Cardiac muscle cell (in vitro differentiated cells and primary cell): ENCODE data around the gene CELF5. TPM values are rescaled to one million over a fixed set of nuclear protein-coding genes. Genes with fewer than 3 reads are reported as not detected.

Source experiments
- DNase-seq, 2 donors: peaks; one replicate each; pipeline versions ENCODE4 v3.0.0 to v3.0.0-alpha.2; 2010 to 2017; ENCODE audit warnings: low read depth in 1 of 2, low spot score in 1 of 2
- H3K27ac ChIP-seq: fragments of 200-600 bp; sonication (generic); 2 replicates; pipeline ENCODE4 v1.5.1; 2016
- H3K27me3 ChIP-seq: fragments of 200-600 bp; sonication (generic); 2 replicates; pipeline ENCODE4 v1.6.0; 2016; ENCODE audit warnings: control low read depth
- H3K36me3 ChIP-seq: fragments of 200-600 bp; sonication (generic); 2 replicates; pipeline ENCODE4 v1.5.1; 2016; ENCODE audit warnings: control low read depth
- H3K4me1 ChIP-seq: fragments of 200-600 bp; sonication (generic); 2 replicates; pipeline ENCODE4 v1.8.1; 2017; ENCODE audit warnings: low read depth, mild to moderate bottlenecking, mixed run types
- H3K4me3 ChIP-seq: fragments of 200-600 bp; sonication (generic); 2 replicates; pipeline ENCODE4 v1.5.1; 2016; ENCODE audit warnings: mild to moderate bottlenecking
- H3K9me3 ChIP-seq: fragments of 200-600 bp; sonication (generic); 2 replicates; pipeline ENCODE4 v1.5.1; 2017; ENCODE audit warnings: low read depth, mild to moderate bottlenecking, control low read depth
- polyA plus RNA-seq: library from polyadenylated mRNA; unstranded; fragments of >200 nt; fragmentation: Nextera tagmentation; extraction: Ambion mirVana; gene quantifications from 2 replicates; pipeline ENCODE4 v1.2.1, GENCODE V29; 2016
- total RNA-seq: library from RNA; depleted of rRNA; stranded (reverse); fragments of >200 nt; gene quantifications from 2 replicates; pipeline ENCODE4 v1.2.3, GENCODE V29; 2016
- TF ChIP-seq, protein P1 (sequence below): IDR thresholded peaks from 2 replicates; pipeline ENCODE4 v1.5.1; 2012; ENCODE audit warnings: low read depth, mild to moderate bottlenecking, low read length

CELF5 gene
- total and polyA plus RNA-seq, 2 experiments from 2014 or later = 4.5 to 8.4 TPM

DNA sequence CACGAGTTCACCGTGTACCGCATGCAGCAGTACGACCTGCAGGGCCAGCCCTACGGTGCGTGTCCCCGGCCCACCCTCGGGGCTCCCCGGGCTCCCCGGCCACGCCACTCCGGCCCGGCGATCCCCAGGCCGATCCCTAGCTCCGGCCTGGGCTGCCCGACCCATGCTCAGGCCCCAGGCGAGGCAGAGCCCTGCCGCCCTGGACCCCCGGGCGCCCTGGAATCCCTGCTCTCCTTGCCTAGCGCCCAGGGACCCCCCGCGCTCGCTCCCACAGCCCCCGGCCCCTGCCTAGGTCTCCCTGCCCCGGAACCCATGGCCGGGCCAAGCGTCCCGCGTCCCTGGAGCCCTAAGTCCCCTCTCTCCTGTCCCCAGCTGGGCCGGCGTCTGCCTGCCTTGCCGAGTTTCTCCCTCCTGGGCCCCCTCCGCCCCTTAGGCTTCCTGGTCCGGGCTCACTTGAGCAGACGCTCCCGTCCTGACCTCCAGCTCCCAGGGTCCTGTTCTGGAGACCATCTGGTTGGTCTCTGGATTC, 38.2 kb upstream of the CELF5 start:
- TF ChIP-seq, protein P1, sequence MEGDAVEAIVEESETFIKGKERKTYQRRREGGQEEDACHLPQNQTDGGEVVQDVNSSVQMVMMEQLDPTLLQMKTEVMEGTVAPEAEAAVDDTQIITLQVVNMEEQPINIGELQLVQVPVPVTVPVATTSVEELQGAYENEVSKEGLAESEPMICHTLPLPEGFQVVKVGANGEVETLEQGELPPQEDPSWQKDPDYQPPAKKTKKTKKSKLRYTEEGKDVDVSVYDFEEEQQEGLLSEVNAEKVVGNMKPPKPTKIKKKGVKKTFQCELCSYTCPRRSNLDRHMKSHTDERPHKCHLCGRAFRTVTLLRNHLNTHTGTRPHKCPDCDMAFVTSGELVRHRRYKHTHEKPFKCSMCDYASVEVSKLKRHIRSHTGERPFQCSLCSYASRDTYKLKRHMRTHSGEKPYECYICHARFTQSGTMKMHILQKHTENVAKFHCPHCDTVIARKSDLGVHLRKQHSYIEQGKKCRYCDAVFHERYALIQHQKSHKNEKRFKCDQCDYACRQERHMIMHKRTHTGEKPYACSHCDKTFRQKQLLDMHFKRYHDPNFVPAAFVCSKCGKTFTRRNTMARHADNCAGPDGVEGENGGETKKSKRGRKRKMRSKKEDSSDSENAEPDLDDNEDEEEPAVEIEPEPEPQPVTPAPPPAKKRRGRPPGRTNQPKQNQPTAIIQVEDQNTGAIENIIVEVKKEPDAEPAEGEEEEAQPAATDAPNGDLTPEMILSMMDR = no peak
- Histone ChIP-seq H3K4me3 (peak overlapping the region; percentile 92), H3K27ac (peak overlapping the region; percentile 38), H3K36me3 (no peaks in the 10 kb centered on the region), H3K27me3 (no peaks in the 10 kb centered on the region), H3K4me1 (peaks cover 9% of the 10 kb centered on the region), H3K9me3 (no peaks in the 10 kb centered on the region)
- DNase-seq = peak; percentile 14 to 24

DNA sequence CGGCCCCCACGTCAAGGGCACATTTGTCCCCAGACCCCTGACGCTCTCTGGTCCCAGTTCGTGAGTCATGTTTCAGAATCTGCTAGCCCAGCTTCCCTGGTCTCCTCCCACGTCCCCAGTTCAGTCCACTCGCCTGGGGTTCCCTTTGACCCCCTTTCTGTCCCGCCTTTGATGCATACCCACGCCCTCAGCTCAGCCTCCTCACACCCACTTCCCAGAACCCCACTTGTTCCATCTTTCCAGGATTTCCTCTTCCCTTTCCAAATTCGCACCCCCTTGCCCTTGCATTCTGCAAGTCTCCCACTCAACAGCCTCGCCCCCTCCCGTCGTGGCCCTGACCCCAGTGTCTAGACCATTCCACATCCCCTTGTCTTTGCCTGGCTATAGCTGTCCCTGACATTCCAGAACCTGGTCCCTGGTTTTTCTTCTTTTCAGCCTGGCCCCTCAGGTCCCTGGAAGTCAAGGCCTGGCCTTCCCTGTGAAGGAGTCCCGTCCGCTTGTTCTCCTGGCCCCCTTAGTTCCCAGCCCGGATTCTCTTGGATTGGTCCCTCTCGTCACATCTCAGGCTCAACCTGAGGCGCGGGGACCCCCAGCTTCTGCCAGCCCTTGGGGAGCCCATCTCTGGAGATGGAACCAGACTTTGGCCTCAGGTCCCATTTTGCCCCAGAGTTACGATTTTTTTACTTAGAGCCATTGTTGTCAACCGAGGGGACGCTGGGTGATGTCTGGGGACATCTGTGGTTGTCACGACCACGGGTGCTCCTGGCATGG, 37.4 kb upstream of the CELF5 start:
- Histone ChIP-seq H3K9me3 (no peaks in the 10 kb centered on the region), H3K36me3 (no peaks in the 10 kb centered on the region), H3K4me1 (peaks cover 9% of the 10 kb centered on the region), H3K27me3 (no peaks in the 10 kb centered on the region), H3K4me3 (peak overlapping the region; percentile 92), H3K27ac (no peak overlapping the region)
- TF ChIP-seq, protein P1 = no peak
- DNase-seq = no peak

DNA sequence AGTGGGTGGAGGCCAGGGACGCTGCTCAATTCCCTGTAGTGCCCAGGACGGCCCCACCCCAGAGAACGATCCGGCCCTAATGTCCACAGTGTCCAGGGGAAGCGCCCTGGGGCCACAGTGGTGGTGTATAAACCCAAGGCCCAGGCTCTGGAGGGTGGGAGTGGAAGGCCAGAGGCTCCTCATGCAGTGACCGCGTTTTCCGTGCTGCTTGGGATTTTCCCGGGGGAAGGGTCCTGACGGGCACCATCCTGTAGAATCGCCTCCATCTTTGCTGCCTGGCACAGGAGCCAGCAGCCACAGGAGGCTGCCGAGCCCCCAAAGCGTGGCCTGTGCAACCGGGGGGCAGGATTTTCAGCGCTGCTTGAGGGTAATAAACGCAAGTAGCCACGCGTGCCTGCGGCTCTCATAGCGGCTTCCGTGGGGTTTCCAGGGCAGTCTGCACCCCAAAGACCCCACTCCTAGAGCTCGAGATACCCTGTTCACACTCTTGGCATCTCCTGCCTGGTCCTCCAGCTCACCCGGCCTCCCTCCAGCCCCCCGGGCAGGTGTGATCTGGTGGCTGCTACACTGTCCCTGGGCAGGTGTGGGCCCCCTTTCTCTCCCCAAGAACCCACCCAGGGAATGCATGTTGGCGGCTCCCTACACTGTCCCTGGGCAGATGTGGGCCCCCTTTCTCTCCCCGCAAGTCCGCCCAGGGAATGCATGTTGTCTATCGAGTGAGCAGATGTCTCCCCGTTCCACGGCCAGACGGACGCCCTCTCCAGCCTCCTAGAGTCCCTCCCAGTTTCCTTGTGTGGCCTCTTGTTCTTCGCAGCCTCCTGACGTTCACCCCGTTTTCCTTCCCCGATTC, 36.6 kb upstream of the CELF5 start:
- no peak overlapping the region for H3K4me3 ChIP-seq

DNA sequence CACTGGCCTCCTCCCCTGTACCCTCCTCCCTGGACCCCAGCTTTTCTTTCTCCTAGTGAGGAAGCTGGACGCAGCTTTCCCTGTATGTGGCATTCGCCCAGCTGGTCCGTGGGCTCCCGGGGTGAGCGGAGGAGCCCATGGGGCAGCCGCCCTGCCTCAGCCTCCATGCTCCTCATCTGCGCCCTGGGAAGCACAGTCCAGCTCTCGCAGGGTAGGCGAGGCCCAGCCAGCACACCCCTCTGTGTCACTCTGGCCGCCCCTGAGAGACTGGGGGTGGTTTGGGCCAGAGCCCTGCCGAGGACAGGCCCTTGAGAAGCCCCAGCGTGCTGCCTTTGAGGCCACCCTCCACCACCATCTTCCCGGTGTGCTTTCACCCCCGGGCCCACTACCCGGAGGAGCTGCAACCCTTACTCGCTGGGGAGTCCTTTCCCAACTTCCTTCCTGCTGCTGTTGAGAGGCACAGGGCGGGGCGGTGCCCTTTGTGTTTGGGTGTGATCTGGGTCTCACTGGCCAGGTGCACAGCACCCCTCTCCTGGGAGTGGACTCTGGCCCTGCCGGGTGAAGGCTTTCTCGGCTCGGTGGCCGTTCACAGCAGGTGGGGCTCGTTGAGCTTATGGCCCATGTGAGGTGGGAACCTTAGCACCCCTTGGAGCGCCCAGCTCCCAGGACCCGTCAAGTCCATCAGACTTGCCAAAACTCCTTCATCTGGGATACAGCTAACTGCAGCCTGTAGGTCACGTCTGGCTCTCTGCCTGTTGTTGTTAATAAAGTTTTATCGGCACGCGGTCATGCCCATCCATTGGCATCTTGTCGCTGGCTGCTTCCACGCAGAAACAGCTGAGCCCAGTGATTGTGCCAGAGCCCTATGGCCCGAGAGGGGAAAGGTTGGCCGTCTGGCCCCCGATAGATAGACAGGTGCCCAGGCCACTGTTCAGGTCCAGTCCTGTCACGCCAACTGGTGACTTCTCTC, 35.5 kb upstream of the CELF5 start:
- Histone ChIP-seq H3K9me3 (no peaks in the 10 kb centered on the region), H3K36me3 (no peaks in the 10 kb centered on the region), H3K27me3 (no peaks in the 10 kb centered on the region), H3K27ac (no peak overlapping the region), H3K4me3 (no peak overlapping the region), H3K4me1 (peaks cover 9% of the 10 kb centered on the region)
- no peak for DNase-seq
- TF ChIP-seq, protein P1 = no peak

More for the DNA sequence above, 36.6 kb upstream of the CELF5 start:
- H3K27ac ChIP-seq = no peak overlapping the region
- peaks cover 9% of the 10 kb centered on the region for H3K4me1 ChIP-seq
- H3K27me3 ChIP-seq = no peaks in the 10 kb centered on the region
- TF ChIP-seq, protein P1 = no peak
- H3K36me3 ChIP-seq = no peaks in the 10 kb centered on the region
- H3K9me3 ChIP-seq = no peaks in the 10 kb centered on the region
- DNase-seq = no peak
